ENCODE results near the gene FADS2.

FADS2 gene

GRCh38 chr11:61893981-61894380 lies 65.9 kb downstream of the FADS2 start:
- H3K36me3 ChIP-seq (ENCODE audit: insufficient read depth, low read length), result no peaks in the 10 kb centered on the region
- H3K4me3 ChIP-seq (ENCODE audit: low read length), result no peak overlapping the region
- WGBS, result 87% methylated on average over 5 of the region's 5 CpGs
- peaks cover 3% of the 10 kb centered on the region for H3K27me3 ChIP-seq (ENCODE audit: insufficient read depth, low read length)
- no peak overlapping the region for H3K27ac ChIP-seq (ENCODE audit: low read depth, low read length)
- H3K9me3 ChIP-seq (ENCODE audit: insufficient read depth, low read depth, low read length), result no peaks in the 10 kb centered on the region
- H3K9ac ChIP-seq (ENCODE audit: low read depth, low read length), result no peak overlapping the region
- peaks cover 6% of the 10 kb centered on the region for H3K4me1 ChIP-seq (ENCODE audit: insufficient read depth, low read length)

GRCh38 chr11:61895046-61895717 lies 67.1 kb downstream of the FADS2 start:
- 92% methylated on average over 14 of the region's 17 CpGs for WGBS

GRCh38 chr11:61895718-61896059 lies 67.6 kb downstream of the FADS2 start:
- Histone ChIP-seq H3K9ac (ENCODE audit: low read depth, low read length) (no peak overlapping the region), H3K4me3 (ENCODE audit: low read length) (no peak overlapping the region), H3K27me3 (ENCODE audit: insufficient read depth, low read length) (peaks cover 3% of the 10 kb centered on the region), H3K27ac (ENCODE audit: low read depth, low read length) (no peak overlapping the region), H3K4me1 (ENCODE audit: insufficient read depth, low read length) (no peaks in the 10 kb centered on the region; the same call in 1 of the 2 replicates), H3K9me3 (ENCODE audit: insufficient read depth, low read depth, low read length) (no peaks in the 10 kb centered on the region), H3K36me3 (ENCODE audit: insufficient read depth, low read length) (no peaks in the 10 kb centered on the region)
- 91% methylated on average over 4 of the region's 4 CpGs for WGBS

More at GRCh38 chr11:61895046-61895717, 67.1 kb downstream of the FADS2 start:
- Histone ChIP-seq H3K4me1 (ENCODE audit: insufficient read depth, low read length) (peaks cover 5% of the 10 kb centered on the region), H3K9me3 (ENCODE audit: insufficient read depth, low read depth, low read length) (no peaks in the 10 kb centered on the region), H3K27ac (ENCODE audit: low read depth, low read length) (no peak overlapping the region), H3K27me3 (ENCODE audit: insufficient read depth, low read length) (peaks cover 3% of the 10 kb centered on the region), H3K9ac (ENCODE audit: low read depth, low read length) (no peak overlapping the region), H3K4me3 (ENCODE audit: low read length) (no peak overlapping the region), H3K36me3 (ENCODE audit: insufficient read depth, low read length) (no peaks in the 10 kb centered on the region)

- no peaks in the 10 kb centered on the region for H3K36me3 ChIP-seq (ENCODE audit: insufficient read depth, low read length)
- H3K4me1 ChIP-seq (ENCODE audit: insufficient read depth, low read length), result no peaks in the 10 kb centered on the region; the same call in 1 of the 2 replicates
- WGBS, result 86% methylated on average over 15 of the region's 15 CpGs
- no peak overlapping the region for H3K27ac ChIP-seq (ENCODE audit: low read depth, low read length)
- H3K9me3 ChIP-seq (ENCODE audit: insufficient read depth, low read depth, low read length), result no peaks in the 10 kb centered on the region
- no peak overlapping the region for H3K9ac ChIP-seq (ENCODE audit: low read depth, low read length)
- peaks cover 3% of the 10 kb centered on the region; the same call in 1 of the 2 replicates for H3K27me3 ChIP-seq (ENCODE audit: insufficient read depth, low read length)
- H3K4me3 ChIP-seq (ENCODE audit: low read length), result no peak overlapping the region
Observed at GRCh38 chr11:61896665-61897386, 68.7 kb downstream of the FADS2 start.

- no peaks in the 10 kb centered on the region for H3K27me3 ChIP-seq (ENCODE audit: insufficient read depth, low read length)
- no peaks in the 10 kb centered on the region; the same call in 1 of the 2 replicates for H3K4me1 ChIP-seq (ENCODE audit: insufficient read depth, low read length)
- 62% methylated on average over 17 of the region's 17 CpGs for WGBS
- no peak overlapping the region for H3K4me3 ChIP-seq (ENCODE audit: low read length)
- no peak overlapping the region for H3K27ac ChIP-seq (ENCODE audit: low read depth, low read length)
- H3K9me3 ChIP-seq (ENCODE audit: insufficient read depth, low read depth, low read length), result no peaks in the 10 kb centered on the region
- H3K9ac ChIP-seq (ENCODE audit: low read depth, low read length), result no peak overlapping the region
- no peaks in the 10 kb centered on the region for H3K36me3 ChIP-seq (ENCODE audit: insufficient read depth, low read length)
Observed at GRCh38 chr11:61897387-61898246, 69.5 kb downstream of the FADS2 start.

GRCh38 chr11:61898247-61898582 lies 70.1 kb downstream of the FADS2 start:
- no peaks in the 10 kb centered on the region for H3K27me3 ChIP-seq (ENCODE audit: insufficient read depth, low read length)
- no peaks in the 10 kb centered on the region; the same call in 1 of the 2 replicates for H3K4me1 ChIP-seq (ENCODE audit: insufficient read depth, low read length)
- no peaks in the 10 kb centered on the region for H3K36me3 ChIP-seq (ENCODE audit: insufficient read depth, low read length)
- H3K9me3 ChIP-seq (ENCODE audit: insufficient read depth, low read depth, low read length), result no peaks in the 10 kb centered on the region
- no peak overlapping the region for H3K27ac ChIP-seq (ENCODE audit: low read depth, low read length)
- 89% methylated on average over 9 of the region's 9 CpGs for WGBS
- no peak overlapping the region for H3K9ac ChIP-seq (ENCODE audit: low read depth, low read length)
- no peak overlapping the region for H3K4me3 ChIP-seq (ENCODE audit: low read length)

- H3K9me3 ChIP-seq (ENCODE audit: insufficient read depth, low read depth, low read length), result no peaks in the 10 kb centered on the region
- H3K4me1 ChIP-seq (ENCODE audit: insufficient read depth, low read length), result peaks cover 3% of the 10 kb centered on the region; the same call in 1 of the 2 replicates
- no peaks in the 10 kb centered on the region for H3K27me3 ChIP-seq (ENCODE audit: insufficient read depth, low read length)
- H3K9ac ChIP-seq (ENCODE audit: low read depth, low read length), result no peak overlapping the region
- 57% methylated on average over 27 of the region's 27 CpGs for WGBS
- H3K27ac ChIP-seq (ENCODE audit: low read depth, low read length), result no peak overlapping the region
- no peaks in the 10 kb centered on the region for H3K36me3 ChIP-seq (ENCODE audit: insufficient read depth, low read length)
- H3K4me3 ChIP-seq (ENCODE audit: low read length), result no peak overlapping the region
Observed at GRCh38 chr11:61899146-61899841, 71.2 kb downstream of the FADS2 start.

GRCh38 chr11:61900251-61900650 lies 72.2 kb downstream of the FADS2 start:
- H3K36me3 ChIP-seq (ENCODE audit: insufficient read depth, low read length), result no peaks in the 10 kb centered on the region
- H3K4me1 ChIP-seq (ENCODE audit: insufficient read depth, low read length), result peaks cover 5% of the 10 kb centered on the region
- no peak overlapping the region for H3K4me3 ChIP-seq (ENCODE audit: low read length)
- H3K27me3 ChIP-seq (ENCODE audit: insufficient read depth, low read length), result no peaks in the 10 kb centered on the region
- H3K27ac ChIP-seq (ENCODE audit: low read depth, low read length), result no peak overlapping the region
- no peaks in the 10 kb centered on the region for H3K9me3 ChIP-seq (ENCODE audit: insufficient read depth, low read depth, low read length)
- WGBS, result 94% methylated on average over 17 of the region's 17 CpGs
- H3K9ac ChIP-seq (ENCODE audit: low read depth, low read length), result no peak overlapping the region

- no peaks in the 10 kb centered on the region for H3K36me3 ChIP-seq (ENCODE audit: insufficient read depth, low read length)
- no peaks in the 10 kb centered on the region for H3K27me3 ChIP-seq (ENCODE audit: insufficient read depth, low read length)
- no peak overlapping the region for H3K27ac ChIP-seq (ENCODE audit: low read depth, low read length)
- no peak overlapping the region for H3K9ac ChIP-seq (ENCODE audit: low read depth, low read length)
- WGBS, result 86% methylated on average over 10 of the region's 10 CpGs
- H3K4me3 ChIP-seq (ENCODE audit: low read length), result no peak overlapping the region
- H3K9me3 ChIP-seq (ENCODE audit: insufficient read depth, low read depth, low read length), result no peaks in the 10 kb centered on the region
- peaks cover 5% of the 10 kb centered on the region for H3K4me1 ChIP-seq (ENCODE audit: insufficient read depth, low read length)
Observed at GRCh38 chr11:61901397-61901796, 73.3 kb downstream of the FADS2 start.

- H3K36me3 ChIP-seq (ENCODE audit: insufficient read depth, low read length), result no peaks in the 10 kb centered on the region
- H3K27me3 ChIP-seq (ENCODE audit: insufficient read depth, low read length), result no peaks in the 10 kb centered on the region
- no peak overlapping the region for H3K9ac ChIP-seq (ENCODE audit: low read depth, low read length)
- no peaks in the 10 kb centered on the region for H3K9me3 ChIP-seq (ENCODE audit: insufficient read depth, low read depth, low read length)
- 95% methylated on average over 10 of the region's 11 CpGs for WGBS
- H3K4me1 ChIP-seq (ENCODE audit: insufficient read depth, low read length), result peaks cover 5% of the 10 kb centered on the region
- H3K4me3 ChIP-seq (ENCODE audit: low read length), result no peak overlapping the region
- no peak overlapping the region for H3K27ac ChIP-seq (ENCODE audit: low read depth, low read length)
Observed at GRCh38 chr11:61902313-61902712, 74.2 kb downstream of the FADS2 start.

All from HUES64 (cell line).